ENCODE data around the gene C10orf120.

The C10orf120 gene

GRCh38 chr10:122703483-122704448 is 4.1 kb upstream of the C10orf120 start:
- Histone ChIP-seq H3K36me3 (ENCODE audit: control insufficient read depth in 1 of 2, insufficient read depth in 2 of 2, low read length in 2 of 2) (no peaks in the 10 kb centered on the region), H3K9me3 (ENCODE audit: control insufficient read depth in 1 of 2, low read length in 2 of 2) (no peaks in the 10 kb centered on the region), H3K27ac (ENCODE audit: low read length) (no peak overlapping the region), H3K4me3 (ENCODE audit: low read depth in 1 of 2, low read length in 2 of 2) (no peak overlapping the region), H3K27me3 (ENCODE audit: low read depth, low read length) (no peaks in the 10 kb centered on the region), H3K4me1 (ENCODE audit: control insufficient read depth in 1 of 2, insufficient read depth in 2 of 2, low read length in 2 of 2) (no peaks in the 10 kb centered on the region)

DNA sequence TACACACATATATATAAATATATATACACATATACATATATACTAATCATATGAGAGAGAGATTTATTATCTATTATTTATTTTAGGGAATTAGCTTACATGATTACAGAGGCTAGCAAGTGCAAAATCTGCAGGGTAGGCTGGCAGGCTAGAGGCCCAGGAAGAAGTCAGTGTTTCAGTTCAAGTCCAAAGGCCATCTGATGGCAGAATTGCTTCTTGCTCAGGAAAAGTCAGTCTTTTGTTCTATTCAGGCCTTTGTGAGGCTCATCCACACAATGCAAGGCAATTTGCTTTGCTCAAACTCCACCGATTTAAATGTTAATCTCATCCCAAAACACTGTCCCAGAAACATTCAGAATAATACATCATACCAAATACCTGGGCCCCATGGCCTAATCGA is 2.6 kb upstream of the C10orf120 start:
- no peak overlapping the region for H3K27ac ChIP-seq (ENCODE audit: low read length)
- no peaks in the 10 kb centered on the region for H3K9me3 ChIP-seq (ENCODE audit: control insufficient read depth in 1 of 2, low read length in 2 of 2)
- no peak overlapping the region for H3K4me3 ChIP-seq (ENCODE audit: low read depth in 1 of 2, low read length in 2 of 2)
- no peaks in the 10 kb centered on the region for H3K4me1 ChIP-seq (ENCODE audit: control insufficient read depth in 1 of 2, insufficient read depth in 2 of 2, low read length in 2 of 2)
- no peaks in the 10 kb centered on the region for H3K36me3 ChIP-seq (ENCODE audit: control insufficient read depth in 1 of 2, insufficient read depth in 2 of 2, low read length in 2 of 2)
- H3K27me3 ChIP-seq (ENCODE audit: low read depth, low read length): no peaks in the 10 kb centered on the region

DNA sequence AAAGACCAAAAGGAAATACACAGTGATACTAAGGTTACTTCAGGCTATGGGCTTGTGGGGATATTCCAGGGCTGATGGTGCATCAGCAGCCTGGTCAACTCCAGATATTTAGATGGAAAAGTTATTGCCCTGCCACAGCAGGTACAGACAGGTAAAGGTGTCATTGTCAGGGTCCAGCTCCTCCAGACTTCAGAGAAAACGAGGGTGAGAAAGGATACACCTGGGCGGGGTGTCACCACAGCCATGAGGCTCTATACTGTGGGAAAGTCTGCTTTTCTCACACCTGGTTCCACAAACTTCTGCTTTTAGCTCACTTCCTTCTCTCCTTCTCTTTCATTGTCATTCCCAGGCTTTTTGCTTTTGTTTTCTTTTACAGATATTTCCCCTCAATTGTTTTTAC is 2.0 kb upstream of the C10orf120 start:
- Histone ChIP-seq H3K4me1 (ENCODE audit: control insufficient read depth in 1 of 2, insufficient read depth in 2 of 2, low read length in 2 of 2) (no peaks in the 10 kb centered on the region), H3K27me3 (ENCODE audit: low read depth, low read length) (no peaks in the 10 kb centered on the region), H3K36me3 (ENCODE audit: control insufficient read depth in 1 of 2, insufficient read depth in 2 of 2, low read length in 2 of 2) (no peaks in the 10 kb centered on the region), H3K4me3 (ENCODE audit: low read depth in 1 of 2, low read length in 2 of 2) (no peak overlapping the region), H3K27ac (ENCODE audit: low read length) (no peak overlapping the region), H3K9me3 (ENCODE audit: control insufficient read depth in 1 of 2, low read length in 2 of 2) (no peaks in the 10 kb centered on the region)

DNA sequence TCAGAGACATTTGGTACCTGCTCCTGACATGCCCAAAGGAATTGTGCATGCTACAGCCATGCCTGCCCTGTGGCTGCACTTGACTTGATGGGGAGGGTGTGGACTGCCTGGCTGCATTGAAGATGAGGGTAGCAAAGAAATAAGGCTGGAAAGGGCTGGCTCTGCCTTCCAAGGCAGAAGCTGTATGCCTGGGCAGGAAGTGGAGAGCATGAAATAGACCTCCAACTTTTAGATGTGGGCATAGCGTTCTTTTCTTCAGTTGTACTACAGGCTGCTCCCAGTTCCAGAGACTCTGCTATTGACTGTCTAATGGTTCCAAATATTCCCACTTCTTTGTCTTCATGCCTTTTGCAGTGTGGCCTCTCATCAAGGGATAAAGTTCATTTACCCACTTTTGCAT is 3.0 kb downstream of the C10orf120 start:
- Histone ChIP-seq H3K27ac (ENCODE audit: low read length) (no peak overlapping the region), H3K4me3 (ENCODE audit: low read depth in 1 of 2, low read length in 2 of 2) (no peak overlapping the region), H3K9me3 (ENCODE audit: control insufficient read depth in 1 of 2, low read length in 2 of 2) (no peaks in the 10 kb centered on the region), H3K4me1 (ENCODE audit: control insufficient read depth in 1 of 2, insufficient read depth in 2 of 2, low read length in 2 of 2) (no peaks in the 10 kb centered on the region), H3K27me3 (ENCODE audit: low read depth, low read length) (no peaks in the 10 kb centered on the region), H3K36me3 (ENCODE audit: control insufficient read depth in 1 of 2, insufficient read depth in 2 of 2, low read length in 2 of 2) (no peaks in the 10 kb centered on the region)

- H3K9me3 ChIP-seq (ENCODE audit: control insufficient read depth in 1 of 2, low read length in 2 of 2): no peaks in the 10 kb centered on the region
- no peaks in the 10 kb centered on the region for H3K4me1 ChIP-seq (ENCODE audit: control insufficient read depth in 1 of 2, insufficient read depth in 2 of 2, low read length in 2 of 2)
- H3K27ac ChIP-seq (ENCODE audit: low read length): no peak overlapping the region
- H3K27me3 ChIP-seq (ENCODE audit: low read depth, low read length): no peaks in the 10 kb centered on the region
- no peaks in the 10 kb centered on the region for H3K36me3 ChIP-seq (ENCODE audit: control insufficient read depth in 1 of 2, insufficient read depth in 2 of 2, low read length in 2 of 2)
- no peak overlapping the region for H3K4me3 ChIP-seq (ENCODE audit: low read depth in 1 of 2, low read length in 2 of 2)
Measured at GRCh38 chr10:122692744-122693143, 6.9 kb downstream of the C10orf120 start.

DNA sequence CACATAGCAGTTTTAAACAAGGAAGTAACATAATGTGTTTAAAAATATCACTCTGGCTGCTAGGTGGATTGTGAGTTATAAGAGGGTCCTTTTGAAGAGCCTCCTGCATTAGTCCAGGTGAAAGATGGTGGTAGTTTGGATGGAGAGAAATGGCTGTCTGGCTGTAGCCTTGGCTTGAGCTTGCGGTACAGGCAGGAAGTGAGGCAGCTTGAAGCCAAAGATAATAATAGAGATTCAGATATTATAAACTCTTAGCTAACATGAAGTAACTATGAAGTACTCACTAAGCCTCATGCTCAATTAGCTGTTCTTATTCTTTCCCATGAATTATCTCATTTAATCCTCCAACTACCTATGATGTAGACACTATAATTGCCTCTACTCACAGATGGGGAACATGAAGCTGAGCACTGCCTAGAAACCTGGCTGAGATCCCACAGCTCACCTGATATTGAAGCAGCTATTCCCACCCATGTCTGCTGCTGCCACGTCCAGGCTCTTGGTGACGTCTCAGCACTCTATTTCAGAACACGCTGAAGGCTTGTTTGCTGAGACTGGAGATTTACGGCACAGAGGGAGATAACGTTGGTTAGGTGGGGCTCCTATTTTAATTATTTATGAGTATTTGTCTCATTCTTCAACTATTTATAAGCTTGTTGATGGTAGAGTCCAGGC is 10.4 kb downstream of the C10orf120 start:
- Histone ChIP-seq H3K36me3 (ENCODE audit: control insufficient read depth in 1 of 2, insufficient read depth in 2 of 2, low read length in 2 of 2) (no peaks in the 10 kb centered on the region), H3K4me1 (ENCODE audit: control insufficient read depth in 1 of 2, insufficient read depth in 2 of 2, low read length in 2 of 2) (no peaks in the 10 kb centered on the region), H3K27me3 (ENCODE audit: low read depth, low read length) (no peaks in the 10 kb centered on the region), H3K27ac (ENCODE audit: low read length) (no peak overlapping the region), H3K9me3 (ENCODE audit: control insufficient read depth in 1 of 2, low read length in 2 of 2) (no peaks in the 10 kb centered on the region), H3K4me3 (ENCODE audit: low read depth in 1 of 2, low read length in 2 of 2) (no peak overlapping the region)

DNA sequence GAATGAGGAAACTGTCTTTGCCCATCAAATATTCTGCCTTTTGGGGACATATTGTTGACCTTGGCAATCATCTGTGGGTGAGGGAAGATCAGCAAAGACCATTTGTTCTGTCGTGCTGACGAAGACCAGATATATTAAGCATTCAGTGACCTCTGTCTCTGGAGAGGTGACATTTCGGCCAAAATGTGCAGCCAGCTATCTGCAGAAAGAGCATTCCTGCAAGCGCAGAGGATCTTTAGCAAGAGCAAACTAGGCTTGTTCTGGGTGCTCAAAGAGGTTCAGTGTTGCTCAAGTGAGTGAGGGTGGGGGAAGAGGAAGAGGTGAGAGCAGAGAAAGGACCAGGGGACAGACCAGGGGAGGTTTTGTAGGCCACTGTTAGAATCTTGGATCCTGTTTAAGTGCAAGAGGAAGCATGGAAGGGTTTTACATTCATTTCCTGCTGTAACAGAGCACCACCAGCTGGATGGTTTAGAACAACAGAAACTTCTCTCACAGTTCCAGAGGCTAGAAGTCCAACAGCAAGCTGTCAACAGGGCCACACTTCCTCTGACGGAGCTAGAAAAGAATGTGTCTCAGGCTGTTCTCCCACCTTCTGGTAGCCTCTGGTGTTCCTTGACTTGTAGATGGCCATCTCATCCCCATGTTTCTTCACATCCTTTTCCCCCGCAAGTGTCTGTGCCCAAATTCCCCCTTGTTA is 11.2 kb downstream of the C10orf120 start:
- Histone ChIP-seq H3K27me3 (ENCODE audit: low read depth, low read length) (no peaks in the 10 kb centered on the region), H3K27ac (ENCODE audit: low read length) (no peak overlapping the region), H3K9me3 (ENCODE audit: control insufficient read depth in 1 of 2, low read length in 2 of 2) (no peaks in the 10 kb centered on the region), H3K4me3 (ENCODE audit: low read depth in 1 of 2, low read length in 2 of 2) (no peak overlapping the region), H3K4me1 (ENCODE audit: control insufficient read depth in 1 of 2, insufficient read depth in 2 of 2, low read length in 2 of 2) (no peaks in the 10 kb centered on the region), H3K36me3 (ENCODE audit: control insufficient read depth in 1 of 2, insufficient read depth in 2 of 2, low read length in 2 of 2) (no peaks in the 10 kb centered on the region)

DNA sequence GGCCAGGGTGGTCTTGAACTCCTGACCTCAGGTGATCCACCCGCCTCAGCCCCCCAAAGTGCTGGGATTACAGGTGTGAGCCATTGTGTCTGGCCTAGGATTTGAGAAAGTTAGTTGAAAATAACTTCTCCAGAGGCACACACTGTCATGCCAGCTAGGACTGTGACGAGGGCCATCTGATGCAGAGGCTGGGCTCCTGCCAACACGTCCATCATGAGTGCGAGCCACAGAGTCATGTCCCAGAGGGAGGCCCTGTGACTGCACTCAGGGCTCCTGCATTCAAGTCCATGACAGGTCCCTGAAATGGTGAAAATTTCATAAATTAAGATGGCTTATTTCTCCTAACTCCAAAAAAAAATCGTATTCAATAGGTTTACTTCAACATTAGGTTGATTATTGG is 17.1 kb downstream of the C10orf120 start:
- Histone ChIP-seq H3K4me3 (ENCODE audit: low read depth in 1 of 2, low read length in 2 of 2) (no peak overlapping the region), H3K27ac (ENCODE audit: low read length) (no peak overlapping the region), H3K36me3 (ENCODE audit: control insufficient read depth in 1 of 2, insufficient read depth in 2 of 2, low read length in 2 of 2) (no peaks in the 10 kb centered on the region), H3K27me3 (ENCODE audit: low read depth, low read length) (no peaks in the 10 kb centered on the region), H3K9me3 (ENCODE audit: control insufficient read depth in 1 of 2, low read length in 2 of 2) (no peaks in the 10 kb centered on the region), H3K4me1 (ENCODE audit: control insufficient read depth in 1 of 2, insufficient read depth in 2 of 2, low read length in 2 of 2) (no peaks in the 10 kb centered on the region)

GRCh38 chr10:122678266-122678665 is 21.4 kb downstream of the C10orf120 start:
- Histone ChIP-seq H3K4me1 (ENCODE audit: control insufficient read depth in 1 of 2, insufficient read depth in 2 of 2, low read length in 2 of 2) (no peaks in the 10 kb centered on the region), H3K27ac (ENCODE audit: low read length) (no peak overlapping the region), H3K4me3 (ENCODE audit: low read depth in 1 of 2, low read length in 2 of 2) (no peak overlapping the region), H3K27me3 (ENCODE audit: low read depth, low read length) (no peaks in the 10 kb centered on the region), H3K36me3 (ENCODE audit: control insufficient read depth in 1 of 2, insufficient read depth in 2 of 2, low read length in 2 of 2) (no peaks in the 10 kb centered on the region), H3K9me3 (ENCODE audit: control insufficient read depth in 1 of 2, low read length in 2 of 2) (no peaks in the 10 kb centered on the region)

GRCh38 chr10:122675278-122675677 is 24.4 kb downstream of the C10orf120 start:
- H3K27ac ChIP-seq (ENCODE audit: low read length): no peak overlapping the region
- no peaks in the 10 kb centered on the region for H3K27me3 ChIP-seq (ENCODE audit: low read depth, low read length)
- no peaks in the 10 kb centered on the region for H3K36me3 ChIP-seq (ENCODE audit: control insufficient read depth in 1 of 2, insufficient read depth in 2 of 2, low read length in 2 of 2)
- H3K9me3 ChIP-seq (ENCODE audit: control insufficient read depth in 1 of 2, low read length in 2 of 2): no peaks in the 10 kb centered on the region
- H3K4me3 ChIP-seq (ENCODE audit: low read depth in 1 of 2, low read length in 2 of 2): no peak overlapping the region
- H3K4me1 ChIP-seq (ENCODE audit: control insufficient read depth in 1 of 2, insufficient read depth in 2 of 2, low read length in 2 of 2): no peaks in the 10 kb centered on the region

DNA sequence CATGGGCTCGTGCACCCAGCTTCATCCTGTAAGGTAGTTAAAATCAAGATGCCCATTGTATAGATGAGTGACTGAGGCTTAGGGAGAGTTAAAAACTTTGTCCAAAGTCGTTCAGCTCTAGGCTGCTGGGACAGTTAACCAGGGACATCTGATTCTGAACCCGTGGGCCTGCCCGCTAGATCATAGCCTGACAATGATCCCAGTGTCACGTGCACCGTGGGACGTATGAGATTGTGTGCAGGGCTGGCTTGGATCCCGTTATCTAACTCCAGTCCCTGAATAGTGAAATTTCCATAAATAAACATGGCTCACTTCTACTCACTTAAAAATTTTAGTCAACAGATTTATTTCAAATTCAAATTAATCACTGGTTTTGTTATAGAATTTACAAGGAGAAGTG is 24.9 kb downstream of the C10orf120 start:
- no peaks in the 10 kb centered on the region for H3K9me3 ChIP-seq (ENCODE audit: control insufficient read depth in 1 of 2, low read length in 2 of 2)
- no peaks in the 10 kb centered on the region for H3K36me3 ChIP-seq (ENCODE audit: control insufficient read depth in 1 of 2, insufficient read depth in 2 of 2, low read length in 2 of 2)
- no peak overlapping the region for H3K27ac ChIP-seq (ENCODE audit: low read length)
- H3K4me3 ChIP-seq (ENCODE audit: low read depth in 1 of 2, low read length in 2 of 2): no peak overlapping the region
- H3K4me1 ChIP-seq (ENCODE audit: control insufficient read depth in 1 of 2, insufficient read depth in 2 of 2, low read length in 2 of 2): no peaks in the 10 kb centered on the region
- no peaks in the 10 kb centered on the region for H3K27me3 ChIP-seq (ENCODE audit: low read depth, low read length)
